Upper lobe of left lung (tissue), 6 donors: ENCODE results near the gene CNTNAP2. TPM values are rescaled to one million over a fixed set of nuclear protein-coding genes. Genes with fewer than 3 reads are reported as not detected.
"Not testable (repeated sequence)": the region's sequence is repeated elsewhere in the genome, so short reads cannot be mapped to it uniquely, and the experiment has no call there.

Source experiments
- ATAC-seq, 2 donors: fragments of 200-7000 bp; cut with Tn5 transposase; one replicate each; pipeline ENCODE4 v1.9.1; 2022; ENCODE audit warnings: mild to moderate bottlenecking in 2 of 2, moderate library complexity in 2 of 2; ENCODE audit not compliant: low FRiP score in 2 of 2
- DNase-seq, 2 donors: peaks; one replicate each; pipeline ENCODE4 v3.0.0-alpha.2; 2019 to 2020
- H3K27ac ChIP-seq, 4 donors: fragments of 200-600 bp; sonication (generic); one replicate each; pipeline ENCODE4 v1.5.1; 2016 to 2019
- H3K27me3 ChIP-seq, 4 donors: fragments of 200-600 bp; sonication (generic); one replicate each; pipeline ENCODE4 v1.5.1; 2017 to 2019
- H3K36me3 ChIP-seq, 4 donors: fragments of 200-600 bp; sonication (generic); one replicate each; pipeline ENCODE4 v1.5.1; 2016 to 2019
- H3K4me1 ChIP-seq, 4 donors: fragments of 200-600 bp; sonication (generic); one replicate each; pipeline ENCODE4 v1.5.1; 2018 to 2019
- H3K4me3 ChIP-seq, 4 donors: fragments of 200-600 bp; sonication (generic); one replicate each; pipeline ENCODE4 v1.5.1; 2017 to 2019; ENCODE audit warnings: mild to moderate bottlenecking in 2 of 4, moderate library complexity in 1 of 4
- H3K9me3 ChIP-seq, 4 donors: fragments of 200-600 bp; sonication (generic); one replicate each; pipeline ENCODE4 v1.5.1; 2018 to 2019
- CTCF ChIP-seq, 6 experiments: fragments of 450-650 bp in 4 of 6; fragments of 200-600 bp in 2 of 6; sonication (generic) in 2 of 6; IDR thresholded peaks; one replicate each; pipeline ENCODE4 v1.5.1; 2016 to 2019; ENCODE audit warnings: antibody characterized with exemption in 6 of 6
- EP300 ChIP-seq, 4 donors: sonication (generic); formaldehyde crosslinking; IDR thresholded peaks; one replicate each; pipeline ENCODE4 v1.5.1; 2017; ENCODE audit warnings: antibody characterized with exemption in 4 of 4, control low read depth in 2 of 4
- POLR2A ChIP-seq, 4 donors: fragments of 450-650 bp; IDR thresholded peaks; one replicate each; pipeline ENCODE4 v1.5.1; 2016 to 2017; ENCODE audit warnings: antibody characterized with exemption in 4 of 4, mild to moderate bottlenecking in 2 of 4
- POLR2AphosphoS5 ChIP-seq, 2 donors: sonication (generic); formaldehyde crosslinking; IDR thresholded peaks; one replicate each; pipeline ENCODE4 v1.5.1; 2017; ENCODE audit warnings: antibody characterized with exemption in 2 of 2
- WGBS, 2 donors: methylation state at CpG; one replicate each; pipeline ENCODE4 v1.1.5; 2017 to 2018; 5-methylcytosine and 5-hydroxymethylcytosine counted together
- total RNA-seq, 6 donors: library from RNA; depleted of rRNA in 4 of 6; stranded (reverse); fragments of >200 nt in 4 of 6; gene quantifications; one replicate each; pipeline versions ENCODE4 v1.1.0 to v1.2.1, GENCODE V29; 2016 to 2021
- donor health status: DM: no; HTN: no; CAD: no; lungs with moderate emphysema.
- donor health status: DM: no; HTN: yes; CAD: no; lungs with severe emphysema.

CNTNAP2 gene
- total RNA-seq, 6 donors from 2014 or later = 0.06 to 1.0 (median 0.37) TPM

GRCh38 chr7:147586526-147586925 is 1469.9 kb downstream of the CNTNAP2 start:
- H3K27me3 ChIP-seq = no peaks in the 10 kb centered on the region
- no peak overlapping the region for H3K27ac ChIP-seq
- no peaks in the 10 kb centered on the region for H3K36me3 ChIP-seq
- no peak for TF ChIP-seq POLR2AphosphoS5 (IDR thresholded peaks at IDR 0.05)
- TF ChIP-seq POLR2A (IDR thresholded peaks at IDR 0.05) = no peak
- TF ChIP-seq EP300 (IDR thresholded peaks at IDR 0.05) = no peak
- no peak for TF ChIP-seq CTCF (IDR thresholded peaks at IDR 0.05)
- H3K4me3 ChIP-seq = no peak overlapping the region
- H3K4me1 ChIP-seq = no peaks in the 10 kb centered on the region
- WGBS, 2 donors = 38 to 48% methylated on average over 1 of the region's 1 CpG
- DNase-seq (no peak), ATAC-seq (no peak)
- no peaks in the 10 kb centered on the region for H3K9me3 ChIP-seq

GRCh38 chr7:147593271-147594057 is 1476.9 kb downstream of the CNTNAP2 start:
- DNase-seq (no peak), ATAC-seq (no peak)
- Histone ChIP-seq H3K4me3 (no peak overlapping the region), H3K9me3 (no peaks in the 10 kb centered on the region), H3K36me3 (no peaks in the 10 kb centered on the region), H3K27me3 (no peaks in the 10 kb centered on the region), H3K4me1 (no peaks in the 10 kb centered on the region), H3K27ac (no peak overlapping the region)
- WGBS, 2 donors = 76 to 90% methylated on average over 2 of the region's 2 CpGs
- TF ChIP-seq CTCF (IDR thresholded peaks at IDR 0.05) = no peak
- no peak for TF ChIP-seq POLR2AphosphoS5 (IDR thresholded peaks at IDR 0.05)
- no peak for TF ChIP-seq EP300 (IDR thresholded peaks at IDR 0.05)
- TF ChIP-seq POLR2A (IDR thresholded peaks at IDR 0.05) = no peak

GRCh38 chr7:147595042-147595441 is 1478.4 kb downstream of the CNTNAP2 start:
- Histone ChIP-seq H3K9me3 (no peaks in the 10 kb centered on the region), H3K27me3 (no peaks in the 10 kb centered on the region), H3K4me3 (no peak overlapping the region), H3K36me3 (no peaks in the 10 kb centered on the region), H3K27ac (no peak overlapping the region), H3K4me1 (no peaks in the 10 kb centered on the region)
- ATAC-seq (no peak), DNase-seq (no peak)
- 81 to 86% methylated on average over 1 of the region's 1 CpG for WGBS, 2 donors
- TF ChIP-seq POLR2A (IDR thresholded peaks at IDR 0.05) (no peak), POLR2AphosphoS5 (IDR thresholded peaks at IDR 0.05) (no peak), EP300 (IDR thresholded peaks at IDR 0.05) (no peak), CTCF (IDR thresholded peaks at IDR 0.05) (no peak)

GRCh38 chr7:147598687-147599086 is 1482.1 kb downstream of the CNTNAP2 start:
- ATAC-seq, DNase-seq, H3K27ac ChIP-seq, H3K27me3 ChIP-seq, H3K36me3 ChIP-seq, H3K9me3 ChIP-seq, H3K4me3 ChIP-seq, H3K4me1 ChIP-seq: not testable (repeated sequence)
- 65 to 83% methylated on average over 2 of the region's 2 CpGs for WGBS, 2 donors

GRCh38 chr7:147605323-147605722 is 1488.7 kb downstream of the CNTNAP2 start:
- H3K27me3 ChIP-seq = no peaks in the 10 kb centered on the region
- no peaks in the 10 kb centered on the region for H3K9me3 ChIP-seq
- DNase-seq (no peak), ATAC-seq (no peak)
- WGBS, 2 donors = 53 to 56% methylated on average over 4 of the region's 4 CpGs
- H3K4me3 ChIP-seq = no peak overlapping the region
- H3K36me3 ChIP-seq = no peaks in the 10 kb centered on the region
- no peak overlapping the region for H3K27ac ChIP-seq
- no peaks in the 10 kb centered on the region for H3K4me1 ChIP-seq
- TF ChIP-seq CTCF (IDR thresholded peaks at IDR 0.05) (no peak), POLR2AphosphoS5 (IDR thresholded peaks at IDR 0.05) (no peak), EP300 (IDR thresholded peaks at IDR 0.05) (no peak), POLR2A (IDR thresholded peaks at IDR 0.05) (no peak)
